Bone marrow (tissue), 2 donors: Measurements from ENCODE around the gene PTPRK.

Experiments
- DNase-seq, 2 donors: peaks; one replicate each; lab custom pipeline; 2025; lab: John Stamatoyannopoulos, UW

PTPRK gene

GRCh38 chr6:128246472-128247260, 273.7 kb downstream of the PTPRK start:
- DNase-seq = no peak

GRCh38 chr6:128244751-128245405, 275.5 kb downstream of the PTPRK start:
- DNase-seq = no peak

- no peak for DNase-seq
These were observed 277.5 kb downstream of the PTPRK start for GRCh38 chr6:128242765-128243403.

- DNase-seq = no peak
These were observed 279.2 kb downstream of the PTPRK start for GRCh38 chr6:128241216-128241615.

- no peak for DNase-seq
These were observed 280.4 kb downstream of the PTPRK start for GRCh38 chr6:128240024-128240428.

- DNase-seq = no peak
These were observed 281.3 kb downstream of the PTPRK start for GRCh38 chr6:128239146-128239545.

- no peak for DNase-seq
These were observed 282.2 kb downstream of the PTPRK start for GRCh38 chr6:128238225-128238624.

- no peak for DNase-seq
These were observed 284.8 kb downstream of the PTPRK start for GRCh38 chr6:128235556-128235955.

- DNase-seq = no peak
These were observed 286.9 kb downstream of the PTPRK start for GRCh38 chr6:128233531-128233930.

GRCh38 chr6:128230267-128230989, 290.0 kb downstream of the PTPRK start:
- DNase-seq = no peak

GRCh38 chr6:128225612-128226011, 294.8 kb downstream of the PTPRK start:
- no peak for DNase-seq

- no peak for DNase-seq
These were observed 303.5 kb downstream of the PTPRK start for GRCh38 chr6:128216917-128217316.

- no peak for DNase-seq
These were observed 310.6 kb downstream of the PTPRK start for GRCh38 chr6:128209771-128210170.

- no peak for DNase-seq
These were observed 311.4 kb downstream of the PTPRK start for GRCh38 chr6:128208851-128209580.

- no peak for DNase-seq
These were observed 312.3 kb downstream of the PTPRK start for GRCh38 chr6:128208078-128208477.

- DNase-seq = no peak
These were observed 313.6 kb downstream of the PTPRK start for GRCh38 chr6:128206610-128207426.

- no peak for DNase-seq
These were observed 315.8 kb downstream of the PTPRK start for GRCh38 chr6:128204616-128205015.

GRCh38 chr6:128202169-128202765, 318.1 kb downstream of the PTPRK start:
- DNase-seq = no peak

GRCh38 chr6:128200789-128201188, 319.6 kb downstream of the PTPRK start:
- no peak for DNase-seq

GRCh38 chr6:128199461-128199860, 320.9 kb downstream of the PTPRK start:
- no peak for DNase-seq
